CD14-positive monocyte (primary cell): Measurements from ENCODE around the gene KRT13. TPM values are rescaled to one million over a fixed set of nuclear protein-coding genes. Genes with fewer than 3 reads are reported as not detected.

Experiments used
- DNase-seq, 3 donors: peaks; one replicate each; pipeline ENCODE4 v3.0.0-alpha.2; 2011 to 2022
- H2AFZ ChIP-seq: 2 replicates; pipeline ENCODE4 v1.6.0; 2012; ENCODE audit warnings: mild to moderate bottlenecking, low read depth, low read length, inconsistent platforms; ENCODE audit not compliant: insufficient read depth, poor library complexity, severe bottlenecking
- H3K27ac ChIP-seq, 2 donors: 1 replicate in 1 of 2; 2 replicates in 1 of 2; pipeline ENCODE4 v1.5.1; 2012 to 2013; ENCODE audit warnings: low read length in 2 of 2, control low read depth in 1 of 2, inconsistent platforms in 1 of 2, low read depth in 1 of 2, mild to moderate bottlenecking in 1 of 2
- H3K27me3 ChIP-seq, 2 donors: one replicate each; pipeline versions ENCODE4 v1.6.0 to v1.6.1; 2011 to 2013; ENCODE audit warnings: low read length in 2 of 2; ENCODE audit not compliant: control insufficient read depth in 2 of 2, insufficient read depth in 2 of 2
- H3K36me3 ChIP-seq, 2 donors: replicated peaks in 1 of 2; 1 replicate in 1 of 2; 2 replicates in 1 of 2; pipeline versions ENCODE4 v1.5.1 to v1.6.1; 2012 to 2013; ENCODE audit warnings: low read length in 2 of 2, control low read depth in 1 of 2, inconsistent platforms in 1 of 2, mild to moderate bottlenecking in 1 of 2; ENCODE audit not compliant: insufficient read depth in 2 of 2, control insufficient read depth in 1 of 2
- H3K4me1 ChIP-seq, 2 donors: 1 replicate in 1 of 2; 2 replicates in 1 of 2; pipeline versions ENCODE4 v1.5.1 to v1.6.1; 2012 to 2013; ENCODE audit warnings: low read length in 2 of 2, control low read depth in 1 of 2, inconsistent platforms in 1 of 2, mild to moderate bottlenecking in 1 of 2, moderate library complexity in 1 of 2; ENCODE audit not compliant: insufficient read depth in 2 of 2, control insufficient read depth in 1 of 2
- H3K4me2 ChIP-seq: replicated peaks from 2 replicates; pipeline ENCODE3; 2012; ENCODE audit warnings: low read length, moderate library complexity, mild to moderate bottlenecking; ENCODE audit not compliant: poor library complexity, severe bottlenecking; ENCODE audit errors: extremely low read depth
- H3K4me3 ChIP-seq, 3 experiments: fragments of 200-600 bp in 1 of 3; sonication (generic) in 1 of 3; replicated peaks in 1 of 3; 1 replicate in 2 of 3; 2 replicates in 1 of 3; pipeline ENCODE4 v1.5.1; 2011 to 2013; ENCODE audit warnings: low read length in 3 of 3, mild to moderate bottlenecking in 3 of 3, control low read depth in 2 of 3, low read depth in 2 of 3, inconsistent platforms in 1 of 3, moderate library complexity in 1 of 3
- H3K79me2 ChIP-seq: 2 replicates; pipeline ENCODE4 v1.6.0; 2012; ENCODE audit warnings: mild to moderate bottlenecking, control low read depth, inconsistent platforms, low read length, moderate library complexity; ENCODE audit not compliant: insufficient read depth
- H3K9ac ChIP-seq: 2 replicates; pipeline ENCODE4 v1.6.0; 2017; ENCODE audit warnings: low read length, mild to moderate bottlenecking; ENCODE audit not compliant: insufficient read depth, poor library complexity, severe bottlenecking
- H3K9me3 ChIP-seq, 2 donors: replicated peaks in 1 of 2; 1 replicate in 1 of 2; 2 replicates in 1 of 2; pipeline versions ENCODE4 v1.5.1 to v1.6.1; 2012 to 2013; ENCODE audit warnings: low read length in 2 of 2, control low read depth in 1 of 2; ENCODE audit not compliant: control insufficient read depth in 1 of 2, insufficient read depth in 1 of 2
- H4K20me1 ChIP-seq: 2 replicates; pipeline ENCODE4 v1.6.0; 2012; ENCODE audit warnings: mild to moderate bottlenecking, low read length, control low read depth, moderate library complexity; ENCODE audit not compliant: insufficient read depth
- H3K27ac Mint-ChIP-seq, 7 donors: one replicate each; pipeline ENCODE4 v1.8.0; 2020; ENCODE audit warnings: mild to moderate bottlenecking in 7 of 7, mixed read lengths in 7 of 7, moderate library complexity in 6 of 7, inconsistent platforms in 2 of 7
- H3K27me3 Mint-ChIP-seq, 3 donors: one replicate each; pipeline ENCODE4 v1.8.0; 2021 to 2022; ENCODE audit warnings: low read depth in 3 of 3, mild to moderate bottlenecking in 3 of 3, mixed read lengths in 3 of 3, moderate library complexity in 3 of 3, inconsistent platforms in 1 of 3
- H3K36me3 Mint-ChIP-seq, 2 donors: one replicate each; pipeline ENCODE4 v1.8.0; 2020; ENCODE audit warnings: mixed read lengths in 2 of 2, inconsistent platforms in 1 of 2, mild to moderate bottlenecking in 1 of 2
- H3K4me1 Mint-ChIP-seq: one replicate; pipeline ENCODE4 v1.8.0; 2020; ENCODE audit warnings: mild to moderate bottlenecking, mixed read lengths
- H3K4me3 Mint-ChIP-seq, 2 donors: one replicate each; pipeline ENCODE4 v1.8.0; 2020; ENCODE audit warnings: mild to moderate bottlenecking in 2 of 2, mixed read lengths in 2 of 2, moderate library complexity in 1 of 2
- H3K9me3 Mint-ChIP-seq, 7 donors: one replicate each; pipeline ENCODE4 v1.8.0; 2020 to 2022; ENCODE audit warnings: mixed read lengths in 7 of 7, mild to moderate bottlenecking in 6 of 7, moderate library complexity in 6 of 7, inconsistent platforms in 2 of 7
- WGBS: methylation state at CpG from one replicate; pipeline ENCODE4 v1.1.5; 2013; ENCODE audit warnings: missing lambda C conversion rate; ENCODE audit not compliant: insufficient coverage; 5-methylcytosine and 5-hydroxymethylcytosine counted together
- intact Hi-C, 2 donors: fragments of 100-400 bp; cut with micrococcal nuclease; formaldehyde crosslinking; loops; one replicate each; pipeline versions ENCODE4 v1.15.0 to v1.15.1; 2023
- polyA plus RNA-seq, 3 donors: library from polyadenylated mRNA; depleted of rRNA in 1 of 3; unstranded in 2 of 3; stranded (reverse) in 1 of 3; fragments of 300-500 nt in 2 of 3; fragments of >200 nt in 1 of 3; fragmentation: Illumina TruSeq in 2 of 3; gene quantifications; 1 replicate in 2 of 3; 2 replicates in 1 of 3; pipeline ENCODE4 v1.2.3, GENCODE V29; 2012 to 2021
- TF ChIP-seq, protein P1 (sequence below): fragments of 200-600 bp; IDR thresholded peaks from one replicate; pipeline ENCODE4 v1.8.0; 2022; ENCODE audit warnings: antibody characterized with exemption, mild to moderate bottlenecking

The KRT13 gene
- polyA plus RNA-seq, 3 donors: not detected

DNA sequence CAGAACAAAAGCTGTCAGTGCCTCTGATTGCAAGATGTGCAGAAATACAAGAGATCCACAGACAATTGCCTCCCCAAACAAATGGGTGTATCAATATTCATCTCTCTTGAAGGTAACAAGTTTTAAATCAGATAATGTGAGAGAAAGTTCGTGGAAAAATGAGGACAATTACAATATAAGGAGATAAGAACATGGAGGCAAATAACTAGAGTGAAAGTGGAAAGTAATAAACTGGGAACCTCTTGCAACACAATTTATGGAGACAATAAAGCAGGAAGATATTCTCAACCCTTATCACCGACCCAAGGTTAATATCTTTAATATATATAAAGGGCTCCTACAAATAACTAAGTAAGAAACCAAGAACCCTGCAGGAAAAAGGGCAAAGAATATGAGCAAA lies 36.9 kb upstream of the KRT13 start:
- Histone ChIP-seq H3K27ac (no peak overlapping the region), H3K36me3 (no peaks in the 10 kb centered on the region), H4K20me1 (no peaks in the 10 kb centered on the region), H3K27me3 (no peaks in the 10 kb centered on the region), H3K4me2 (no peak overlapping the region), H3K79me2 (no peaks in the 10 kb centered on the region), H3K4me1 (no peaks in the 10 kb centered on the region), H3K9me3 (peaks cover 3 to 7% of the 10 kb centered on the region in 2 donors), H3K4me3 (no peak overlapping the region), H3K9ac (no peak overlapping the region), H2AFZ (no peak overlapping the region)
- intact Hi-C loops: loop anchor here (10.0 kb wide), 1 partner anchor 638 kb away; no protein-coding TSS in a partner anchor
- peaks cover 3 to 14% (median 10%) of the 10 kb centered on the region in 3 donors for H3K27me3 Mint-ChIP-seq
- WGBS: no CpG with 5 or more reads among the region's 2 CpGs
- H3K4me3 Mint-ChIP-seq: no peak overlapping the region
- TF ChIP-seq, protein P1, sequence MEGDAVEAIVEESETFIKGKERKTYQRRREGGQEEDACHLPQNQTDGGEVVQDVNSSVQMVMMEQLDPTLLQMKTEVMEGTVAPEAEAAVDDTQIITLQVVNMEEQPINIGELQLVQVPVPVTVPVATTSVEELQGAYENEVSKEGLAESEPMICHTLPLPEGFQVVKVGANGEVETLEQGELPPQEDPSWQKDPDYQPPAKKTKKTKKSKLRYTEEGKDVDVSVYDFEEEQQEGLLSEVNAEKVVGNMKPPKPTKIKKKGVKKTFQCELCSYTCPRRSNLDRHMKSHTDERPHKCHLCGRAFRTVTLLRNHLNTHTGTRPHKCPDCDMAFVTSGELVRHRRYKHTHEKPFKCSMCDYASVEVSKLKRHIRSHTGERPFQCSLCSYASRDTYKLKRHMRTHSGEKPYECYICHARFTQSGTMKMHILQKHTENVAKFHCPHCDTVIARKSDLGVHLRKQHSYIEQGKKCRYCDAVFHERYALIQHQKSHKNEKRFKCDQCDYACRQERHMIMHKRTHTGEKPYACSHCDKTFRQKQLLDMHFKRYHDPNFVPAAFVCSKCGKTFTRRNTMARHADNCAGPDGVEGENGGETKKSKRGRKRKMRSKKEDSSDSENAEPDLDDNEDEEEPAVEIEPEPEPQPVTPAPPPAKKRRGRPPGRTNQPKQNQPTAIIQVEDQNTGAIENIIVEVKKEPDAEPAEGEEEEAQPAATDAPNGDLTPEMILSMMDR: no peak
- peaks cover 0 to under 1% of the 10 kb centered on the region in 2 donors for H3K36me3 Mint-ChIP-seq
- H3K9me3 Mint-ChIP-seq: peaks cover 4 to 10% (median 7%) of the 10 kb centered on the region in 7 donors
- DNase-seq: no peak
- H3K4me1 Mint-ChIP-seq: no peaks in the 10 kb centered on the region
- H3K27ac Mint-ChIP-seq: no peak overlapping the region

DNA sequence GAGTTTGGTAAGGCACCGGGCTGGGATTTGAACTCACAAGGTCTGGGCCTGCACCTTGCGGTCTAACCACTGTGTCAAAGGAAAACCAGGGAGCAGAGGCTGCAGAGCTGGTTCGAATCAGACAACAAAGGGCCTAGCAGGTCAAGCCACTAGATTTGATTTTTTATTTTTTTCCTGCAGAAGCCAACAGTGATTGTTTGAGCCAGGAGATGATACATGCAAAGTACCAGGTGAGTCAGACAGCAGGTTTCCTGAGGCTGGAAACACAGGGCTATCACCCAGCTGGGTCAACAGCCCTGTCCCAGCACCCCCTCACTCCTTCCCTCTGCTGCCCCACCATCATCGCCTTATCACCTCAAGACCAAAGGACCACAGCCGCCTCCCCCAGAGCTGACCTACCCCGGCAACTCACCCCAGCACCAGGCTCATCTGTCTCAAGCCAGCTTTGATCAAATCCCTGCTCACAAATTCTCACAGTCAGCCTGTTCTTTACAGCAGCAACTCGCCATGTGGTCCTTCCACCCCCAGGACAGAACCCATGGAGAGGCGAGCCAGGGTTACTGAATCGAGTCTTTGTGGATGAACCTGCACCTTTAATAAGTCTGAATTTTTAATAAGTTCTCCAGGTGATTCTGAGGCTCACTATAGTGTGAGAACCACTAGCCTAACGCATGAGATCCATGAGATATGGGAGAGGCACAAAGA lies 35.7 kb upstream of the KRT13 start:
- H3K27me3 ChIP-seq: no peaks in the 10 kb centered on the region
- peaks cover 11 to 21% (median 12%) of the 10 kb centered on the region in 3 donors for H3K27me3 Mint-ChIP-seq
- no peaks in the 10 kb centered on the region for H3K9me3 Mint-ChIP-seq
- H3K4me2 ChIP-seq: no peak overlapping the region
- H3K79me2 ChIP-seq: no peaks in the 10 kb centered on the region
- H3K4me3 Mint-ChIP-seq: no peak overlapping the region
- H3K4me3 ChIP-seq: no peak overlapping the region
- no peak overlapping the region for H3K9ac ChIP-seq
- no peak overlapping the region for H3K27ac ChIP-seq
- H3K36me3 Mint-ChIP-seq: no peaks in the 10 kb centered on the region
- no peaks in the 10 kb centered on the region for H4K20me1 ChIP-seq
- H3K4me1 Mint-ChIP-seq: no peaks in the 10 kb centered on the region
- TF ChIP-seq, protein P1: no peak
- peak overlapping the region in 1 of 7 donors; percentile 32 for H3K27ac Mint-ChIP-seq
- no peak for DNase-seq
- H2AFZ ChIP-seq: no peak overlapping the region
- no peaks in the 10 kb centered on the region for H3K4me1 ChIP-seq
- no peaks in the 10 kb centered on the region for H3K36me3 ChIP-seq
- no peaks in the 10 kb centered on the region for H3K9me3 ChIP-seq
- intact Hi-C loops: loop anchor here (10.0 kb wide), 1 partner anchor 636 kb away; no protein-coding TSS in a partner anchor
- 89% methylated on average over 10 of the region's 10 CpGs for WGBS
